WTC11 (cell line): ENCODE results near the gene RGS19. TPM values are rescaled to one million over a fixed set of nuclear protein-coding genes. Genes with fewer than 3 reads are reported as not detected.

Source experiments
- ATAC-seq: fragments of 200-7000 bp; cut with Tn5 transposase; 2 replicates; pipeline ENCODE4 v1.10.0; 2021; ENCODE audit warnings: mild to moderate bottlenecking, moderate library complexity
- CTCF ChIA-PET: fragments of 300-600 bp; sonication (Branson Sonifier 250); formaldehyde crosslinking; loops from one replicate; lab custom pipeline; 2021; ENCODE audit warnings: antibody characterized with exemption; lab: Charles Lee
- POLR2A ChIA-PET: fragments of 350-600 bp; sonication (Branson Sonifier 250); formaldehyde crosslinking; loops from one replicate; lab custom pipeline; 2021; ENCODE audit warnings: antibody characterized with exemption; lab: Charles Lee
- DNase-seq: peaks from one replicate; pipeline ENCODE4 v3.0.0; 2021; ENCODE audit warnings: low spot score
- H3K27ac Mint-ChIP-seq: 2 replicates; pipeline ENCODE4 v1.8.0; 2021; ENCODE audit warnings: mixed read lengths
- H3K27me3 Mint-ChIP-seq: 2 replicates; pipeline ENCODE4 v1.8.0; 2021; ENCODE audit warnings: low read depth, mild to moderate bottlenecking, moderate library complexity, mixed read lengths
- H3K36me3 Mint-ChIP-seq: 2 replicates; pipeline ENCODE4 v1.8.0; 2021; ENCODE audit warnings: mixed read lengths
- H3K4me1 Mint-ChIP-seq: 2 replicates; pipeline ENCODE4 v1.8.0; 2022; ENCODE audit warnings: mixed read lengths
- H3K4me3 Mint-ChIP-seq: 2 replicates; pipeline ENCODE4 v1.8.0; 2021; ENCODE audit warnings: mild to moderate bottlenecking, moderate library complexity, mixed read lengths
- H3K9me3 Mint-ChIP-seq: 2 replicates; pipeline ENCODE4 v1.8.0; 2021; ENCODE audit warnings: mixed read lengths
- ARID4B ChIP-seq: sonication (generic); formaldehyde crosslinking; IDR thresholded peaks from 2 replicates; pipeline ENCODE4 v1.8.0; 2023; ENCODE audit warnings: missing genetic modification reagents, mild to moderate bottlenecking, borderline replicate concordance
- ATF2 ChIP-seq: sonication (generic); formaldehyde crosslinking; IDR thresholded peaks from 2 replicates; pipeline ENCODE4 v1.8.1; 2022; ENCODE audit warnings: low read depth, missing genetic modification reagents, borderline replicate concordance
- EMX1 ChIP-seq: fragments of 250-450 bp; sonication (Bioruptor Pico); IDR thresholded peaks from 2 replicates; pipeline ENCODE4 v1.8.0; 2021; ENCODE audit warnings: mild to moderate bottlenecking
- ESRRA ChIP-seq: sonication (generic); formaldehyde crosslinking; IDR thresholded peaks from 2 replicates; pipeline ENCODE4 v1.8.1; 2022; ENCODE audit warnings: mild to moderate bottlenecking, missing genetic modification reagents, borderline replicate concordance
- IRF2 ChIP-seq: sonication (generic); formaldehyde crosslinking; IDR thresholded peaks from 2 replicates; pipeline ENCODE4 v1.8.0; 2022; ENCODE audit warnings: low read depth, missing genetic modification reagents, borderline replicate concordance
- NFE2L1 ChIP-seq: sonication (generic); formaldehyde crosslinking; IDR thresholded peaks from 2 replicates; pipeline ENCODE4 v1.8.1; 2023; ENCODE audit warnings: missing genetic modification reagents
- TEAD1 ChIP-seq: sonication (generic); formaldehyde crosslinking; IDR thresholded peaks from 2 replicates; pipeline ENCODE4 v1.8.0; 2022; ENCODE audit warnings: mild to moderate bottlenecking, missing genetic modification reagents
- ZBTB21 ChIP-seq: sonication (generic); formaldehyde crosslinking; IDR thresholded peaks from 2 replicates; pipeline ENCODE4 v1.8.1; 2023; ENCODE audit warnings: mild to moderate bottlenecking, missing genetic modification reagents, borderline replicate concordance
- ZNF138 ChIP-seq: sonication (generic); formaldehyde crosslinking; conservative IDR thresholded peaks from 2 replicates; pipeline ENCODE4 v1.8.1; 2022; ENCODE audit warnings: mild to moderate bottlenecking, moderate library complexity, missing genetic modification reagents
- ZNF317 ChIP-seq: sonication (generic); formaldehyde crosslinking; IDR thresholded peaks from 2 replicates; pipeline ENCODE4 v1.8.1; 2023; ENCODE audit warnings: low read depth, mild to moderate bottlenecking, moderate library complexity, missing genetic modification reagents, borderline replicate concordance
- ZNF423 ChIP-seq: fragments of 250-450 bp; sonication (Bioruptor Pico); IDR thresholded peaks from 2 replicates; pipeline ENCODE4 v2.1.2; 2022; ENCODE audit warnings: mild to moderate bottlenecking, moderate library complexity
- ZNF532 ChIP-seq: fragments of 250-450 bp; sonication (Bioruptor Pico); IDR thresholded peaks from 2 replicates; pipeline ENCODE4 v1.9.0; 2021; ENCODE audit warnings: mild to moderate bottlenecking, borderline replicate concordance
- total RNA-seq: library from RNA; stranded (reverse); gene quantifications from 3 replicates; pipeline ENCODE4 v1.2.3, GENCODE V29; 2021
- TF ChIP-seq, protein P1 (sequence below): fragments of 250-450 bp; sonication (Bioruptor Pico); IDR thresholded peaks from 2 replicates; pipeline ENCODE4 v1.8.0; 2021; ENCODE audit warnings: mild to moderate bottlenecking
- TF ChIP-seq, protein P2 (sequence below): sonication (generic); formaldehyde crosslinking; IDR thresholded peaks from 2 replicates; pipeline ENCODE4 v1.8.0; 2022; ENCODE audit warnings: mild to moderate bottlenecking, missing genetic modification reagents
- TF ChIP-seq, protein P3 (sequence below): fragments of 250-450 bp; sonication (Bioruptor Pico); IDR thresholded peaks from 2 replicates; pipeline ENCODE4 v2.1.2; 2022; ENCODE audit warnings: mild to moderate bottlenecking, moderate library complexity
- TF ChIP-seq, protein P4 (sequence below): fragments of 250-450 bp; sonication (Bioruptor Pico); conservative IDR thresholded peaks from 2 replicates; pipeline ENCODE4 v1.9.0; 2021; ENCODE audit warnings: mild to moderate bottlenecking
- TF ChIP-seq, protein P5 (sequence below): sonication (generic); formaldehyde crosslinking; IDR thresholded peaks from 2 replicates; pipeline ENCODE4 v1.8.1; 2023; ENCODE audit warnings: mild to moderate bottlenecking, missing genetic modification reagents

RGS19 gene
- total RNA-seq, 1 experiment from 2014 or later: 13.8 TPM

- peaks cover 20% of the 10 kb centered on the region for H3K4me1 Mint-ChIP-seq
- H3K27me3 Mint-ChIP-seq: peaks cover 5% of the 10 kb centered on the region; the same call in 1 of the 2 replicates
- H3K4me3 Mint-ChIP-seq: no peak overlapping the region
- H3K36me3 Mint-ChIP-seq: peaks cover 23% of the 10 kb centered on the region
- H3K27ac Mint-ChIP-seq: peak overlapping the region; percentile 23; the same call in 1 of the 2 replicates
- ChIA-PET CTCF (interaction anchor here (0.7 to 1.0 kb wide), 2 partner anchors 21 to 23 kb away, joined by 3 read pairs; no protein-coding TSS in a partner anchor), POLR2A (no interaction called here)
- ATAC-seq: no peak
- no peak for DNase-seq
- no peaks in the 10 kb centered on the region for H3K9me3 Mint-ChIP-seq
- no peak for TF ChIP-seq ZNF423 (CRISPR knock-in tag)
- no peak for TF ChIP-seq ZNF317 (CRISPR knock-in tag)
- no peak for TF ChIP-seq NFE2L1 (CRISPR knock-in tag)
- TF ChIP-seq ARID4B (CRISPR knock-in tag): no peak
- TF ChIP-seq ATF2: no peak
- TF ChIP-seq EMX1: no peak
- TF ChIP-seq, protein P1, sequence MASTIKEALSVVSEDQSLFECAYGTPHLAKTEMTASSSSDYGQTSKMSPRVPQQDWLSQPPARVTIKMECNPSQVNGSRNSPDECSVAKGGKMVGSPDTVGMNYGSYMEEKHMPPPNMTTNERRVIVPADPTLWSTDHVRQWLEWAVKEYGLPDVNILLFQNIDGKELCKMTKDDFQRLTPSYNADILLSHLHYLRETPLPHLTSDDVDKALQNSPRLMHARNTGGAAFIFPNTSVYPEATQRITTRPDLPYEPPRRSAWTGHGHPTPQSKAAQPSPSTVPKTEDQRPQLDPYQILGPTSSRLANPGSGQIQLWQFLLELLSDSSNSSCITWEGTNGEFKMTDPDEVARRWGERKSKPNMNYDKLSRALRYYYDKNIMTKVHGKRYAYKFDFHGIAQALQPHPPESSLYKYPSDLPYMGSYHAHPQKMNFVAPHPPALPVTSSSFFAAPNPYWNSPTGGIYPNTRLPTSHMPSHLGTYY (CRISPR knock-in tag): no peak
- no peak for TF ChIP-seq ZNF532
- TF ChIP-seq, protein P2, sequence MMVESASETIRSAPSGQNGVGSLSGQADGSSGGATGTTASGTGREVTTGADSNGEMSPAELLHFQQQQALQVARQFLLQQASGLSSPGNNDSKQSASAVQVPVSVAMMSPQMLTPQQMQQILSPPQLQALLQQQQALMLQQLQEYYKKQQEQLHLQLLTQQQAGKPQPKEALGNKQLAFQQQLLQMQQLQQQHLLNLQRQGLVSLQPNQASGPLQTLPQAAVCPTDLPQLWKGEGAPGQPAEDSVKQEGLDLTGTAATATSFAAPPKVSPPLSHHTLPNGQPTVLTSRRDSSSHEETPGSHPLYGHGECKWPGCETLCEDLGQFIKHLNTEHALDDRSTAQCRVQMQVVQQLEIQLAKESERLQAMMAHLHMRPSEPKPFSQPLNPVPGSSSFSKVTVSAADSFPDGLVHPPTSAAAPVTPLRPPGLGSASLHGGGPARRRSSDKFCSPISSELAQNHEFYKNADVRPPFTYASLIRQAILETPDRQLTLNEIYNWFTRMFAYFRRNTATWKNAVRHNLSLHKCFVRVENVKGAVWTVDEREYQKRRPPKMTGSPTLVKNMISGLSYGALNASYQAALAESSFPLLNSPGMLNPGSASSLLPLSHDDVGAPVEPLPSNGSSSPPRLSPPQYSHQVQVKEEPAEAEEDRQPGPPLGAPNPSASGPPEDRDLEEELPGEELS: no peak
- no peak for TF ChIP-seq TEAD1
- TF ChIP-seq IRF2 (CRISPR knock-in tag): no peak
- TF ChIP-seq ZNF138 (CRISPR knock-in tag): no peak
- TF ChIP-seq ESRRA (CRISPR knock-in tag): no peak
- TF ChIP-seq, protein P3, sequence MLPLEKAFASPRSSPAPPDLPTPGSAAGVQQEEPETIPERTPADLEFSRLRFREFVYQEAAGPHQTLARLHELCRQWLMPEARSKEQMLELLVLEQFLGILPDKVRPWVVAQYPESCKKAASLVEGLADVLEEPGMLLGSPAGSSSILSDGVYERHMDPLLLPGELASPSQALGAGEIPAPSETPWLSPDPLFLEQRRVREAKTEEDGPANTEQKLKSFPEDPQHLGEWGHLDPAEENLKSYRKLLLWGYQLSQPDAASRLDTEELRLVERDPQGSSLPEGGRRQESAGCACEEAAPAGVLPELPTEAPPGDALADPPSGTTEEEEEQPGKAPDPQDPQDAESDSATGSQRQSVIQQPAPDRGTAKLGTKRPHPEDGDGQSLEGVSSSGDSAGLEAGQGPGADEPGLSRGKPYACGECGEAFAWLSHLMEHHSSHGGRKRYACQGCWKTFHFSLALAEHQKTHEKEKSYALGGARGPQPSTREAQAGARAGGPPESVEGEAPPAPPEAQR (CRISPR knock-in tag): no peak
- no peak for TF ChIP-seq ZBTB21 (CRISPR knock-in tag)
- TF ChIP-seq, protein P4, sequence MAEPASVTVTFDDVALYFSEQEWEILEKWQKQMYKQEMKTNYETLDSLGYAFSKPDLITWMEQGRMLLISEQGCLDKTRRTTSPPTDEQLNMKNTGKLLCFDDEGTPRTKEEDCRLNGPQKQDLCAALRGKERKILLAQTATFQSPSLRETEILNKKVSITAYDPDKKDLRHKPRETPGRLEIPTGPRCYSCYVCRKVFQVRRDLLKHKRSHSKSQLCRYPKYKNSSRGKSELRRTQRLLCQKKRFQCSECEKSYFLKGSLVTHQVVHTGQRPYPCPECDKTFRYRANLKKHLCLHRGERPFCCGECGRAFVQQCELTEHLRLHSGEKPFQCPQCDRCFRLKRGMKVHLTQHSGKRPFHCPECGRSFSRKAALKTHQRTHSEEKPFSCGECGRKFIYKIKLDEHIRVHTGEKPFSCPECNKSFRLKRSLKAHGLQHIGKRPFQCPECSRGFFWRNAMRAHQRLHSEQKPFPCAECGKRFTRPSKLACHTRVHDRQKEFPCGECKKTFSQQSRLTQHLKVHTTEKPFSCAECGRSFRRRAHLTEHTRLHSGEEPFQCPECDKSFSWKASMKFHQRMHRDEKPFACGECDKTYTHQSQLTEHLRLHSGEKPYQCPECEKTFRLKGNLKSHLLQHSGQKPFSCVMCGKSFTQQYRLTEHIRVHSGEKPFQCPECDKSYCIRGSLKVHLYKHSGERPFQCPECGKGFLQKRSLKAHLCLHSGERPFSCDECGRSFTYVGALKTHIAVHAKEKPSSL (CRISPR knock-in tag): no peak
- TF ChIP-seq, protein P5, sequence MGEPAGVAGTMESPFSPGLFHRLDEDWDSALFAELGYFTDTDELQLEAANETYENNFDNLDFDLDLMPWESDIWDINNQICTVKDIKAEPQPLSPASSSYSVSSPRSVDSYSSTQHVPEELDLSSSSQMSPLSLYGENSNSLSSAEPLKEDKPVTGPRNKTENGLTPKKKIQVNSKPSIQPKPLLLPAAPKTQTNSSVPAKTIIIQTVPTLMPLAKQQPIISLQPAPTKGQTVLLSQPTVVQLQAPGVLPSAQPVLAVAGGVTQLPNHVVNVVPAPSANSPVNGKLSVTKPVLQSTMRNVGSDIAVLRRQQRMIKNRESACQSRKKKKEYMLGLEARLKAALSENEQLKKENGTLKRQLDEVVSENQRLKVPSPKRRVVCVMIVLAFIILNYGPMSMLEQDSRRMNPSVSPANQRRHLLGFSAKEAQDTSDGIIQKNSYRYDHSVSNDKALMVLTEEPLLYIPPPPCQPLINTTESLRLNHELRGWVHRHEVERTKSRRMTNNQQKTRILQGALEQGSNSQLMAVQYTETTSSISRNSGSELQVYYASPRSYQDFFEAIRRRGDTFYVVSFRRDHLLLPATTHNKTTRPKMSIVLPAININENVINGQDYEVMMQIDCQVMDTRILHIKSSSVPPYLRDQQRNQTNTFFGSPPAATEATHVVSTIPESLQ: no peak
Measured at GRCh38 chr20:64033981-64034493, 45.3 kb downstream of the RGS19 start.
